ENCODE data around the gene STX8. TPM values are rescaled to one million over a fixed set of nuclear protein-coding genes. Genes with fewer than 3 reads are reported as not detected.
A peak's percentile ranks its signal among the peaks of the same experiment; 100 is the strongest.

The STX8 gene
- total and polyA plus RNA-seq, 9 of the 15 experiments (the other 6 are each of a cell fraction or from before 2014, with no cell fraction given), result 14.6 to 42.5 (median 22.1) TPM

- TF ChIP-seq REST (IDR thresholded peaks at IDR 0.05; ENCODE audit: borderline replicate concordance), result peak; percentile 37; the same call in 1 of the 2 replicates
- TF ChIP-seq REST (CRISPR knock-in tag; IDR thresholded peaks at IDR 0.05; ENCODE audit: low read depth), result no peak
- TF ChIP-seq, protein P1, sequence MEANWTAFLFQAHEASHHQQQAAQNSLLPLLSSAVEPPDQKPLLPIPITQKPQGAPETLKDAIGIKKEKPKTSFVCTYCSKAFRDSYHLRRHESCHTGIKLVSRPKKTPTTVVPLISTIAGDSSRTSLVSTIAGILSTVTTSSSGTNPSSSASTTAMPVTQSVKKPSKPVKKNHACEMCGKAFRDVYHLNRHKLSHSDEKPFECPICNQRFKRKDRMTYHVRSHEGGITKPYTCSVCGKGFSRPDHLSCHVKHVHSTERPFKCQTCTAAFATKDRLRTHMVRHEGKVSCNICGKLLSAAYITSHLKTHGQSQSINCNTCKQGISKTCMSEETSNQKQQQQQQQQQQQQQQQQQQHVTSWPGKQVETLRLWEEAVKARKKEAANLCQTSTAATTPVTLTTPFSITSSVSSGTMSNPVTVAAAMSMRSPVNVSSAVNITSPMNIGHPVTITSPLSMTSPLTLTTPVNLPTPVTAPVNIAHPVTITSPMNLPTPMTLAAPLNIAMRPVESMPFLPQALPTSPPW (CRISPR knock-in tag; IDR thresholded peaks at IDR 0.05), result peak; percentile 81
- peak; percentile 29; the same call in 1 of the 2 replicates for TF ChIP-seq L3MBTL2 (IDR thresholded peaks at IDR 0.05)
- TF ChIP-seq, protein P2, sequence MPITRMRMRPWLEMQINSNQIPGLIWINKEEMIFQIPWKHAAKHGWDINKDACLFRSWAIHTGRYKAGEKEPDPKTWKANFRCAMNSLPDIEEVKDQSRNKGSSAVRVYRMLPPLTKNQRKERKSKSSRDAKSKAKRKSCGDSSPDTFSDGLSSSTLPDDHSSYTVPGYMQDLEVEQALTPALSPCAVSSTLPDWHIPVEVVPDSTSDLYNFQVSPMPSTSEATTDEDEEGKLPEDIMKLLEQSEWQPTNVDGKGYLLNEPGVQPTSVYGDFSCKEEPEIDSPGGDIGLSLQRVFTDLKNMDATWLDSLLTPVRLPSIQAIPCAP (CRISPR knock-in tag; IDR thresholded peaks at IDR 0.05; ENCODE audit: borderline replicate concordance), result no peak
- no peak for TF ChIP-seq PTTG1 (tag; IDR thresholded peaks at IDR 0.05; ENCODE audit: low read depth)
- peak; percentile 49 to 63 for TF ChIP-seq NRF1 (conservative IDR thresholded peaks at IDR 0.05 in 1 of 2, IDR thresholded peaks at IDR 0.05 in 1 of 2)
- TF ChIP-seq TRIM25 (IDR thresholded peaks at IDR 0.05; ENCODE audit: borderline replicate concordance), result no peak
- no peak for TF ChIP-seq ZFP30 (CRISPR knock-in tag; IDR thresholded peaks at IDR 0.05; ENCODE audit: borderline replicate concordance)
- no peak for TF ChIP-seq ZNF584 (CRISPR knock-in tag; IDR thresholded peaks at IDR 0.05; ENCODE audit: low read depth)
- TF ChIP-seq, protein P3, sequence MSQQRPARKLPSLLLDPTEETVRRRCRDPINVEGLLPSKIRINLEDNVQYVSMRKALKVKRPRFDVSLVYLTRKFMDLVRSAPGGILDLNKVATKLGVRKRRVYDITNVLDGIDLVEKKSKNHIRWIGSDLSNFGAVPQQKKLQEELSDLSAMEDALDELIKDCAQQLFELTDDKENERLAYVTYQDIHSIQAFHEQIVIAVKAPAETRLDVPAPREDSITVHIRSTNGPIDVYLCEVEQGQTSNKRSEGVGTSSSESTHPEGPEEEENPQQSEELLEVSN (IDR thresholded peaks at IDR 0.05; ENCODE audit: borderline replicate concordance in 1 of 2, extremely low read depth in 1 of 2, insufficient read depth in 1 of 2, insufficient read length in 1 of 2, low read depth in 1 of 2, low read length in 1 of 2, poor library complexity in 1 of 2, severe bottlenecking in 1 of 2), result peak in 1 of 2 experiments; percentile 92
Observed at GRCh38 chr17:9239793-9240658, 335.6 kb downstream of the STX8 start (continued).
